ENCODE data around the gene MGLL. TPM values are rescaled to one million over a fixed set of nuclear protein-coding genes. Genes with fewer than 3 reads are reported as not detected.

Gene MGLL
- total RNA-seq, 1 donor from 2014 or later: 82.2 TPM

- no peak for DNase-seq (ENCODE audit: low read depth)
- TF ChIP-seq CTCF (conservative IDR thresholded peaks at IDR 0.05; ENCODE audit: low read depth, low read length): no peak
- H3K4me3 ChIP-seq (ENCODE audit: low read depth, low read length): no peak overlapping the region
These were observed 133.0 kb downstream of the MGLL start for GRCh38 chr3:127689266-127689860.

- TF ChIP-seq CTCF (conservative IDR thresholded peaks at IDR 0.05; ENCODE audit: low read depth, low read length): no peak
- no peak overlapping the region for H3K4me3 ChIP-seq (ENCODE audit: low read depth, low read length)
- no peak for DNase-seq (ENCODE audit: low read depth)
These were observed 133.7 kb downstream of the MGLL start for GRCh38 chr3:127688416-127689265.

GRCh38 chr3:127688022-127688415 lies 134.3 kb downstream of the MGLL start:
- TF ChIP-seq CTCF (conservative IDR thresholded peaks at IDR 0.05; ENCODE audit: low read depth, low read length): no peak
- no peak overlapping the region for H3K4me3 ChIP-seq (ENCODE audit: low read depth, low read length)
- no peak for DNase-seq (ENCODE audit: low read depth)

- DNase-seq (ENCODE audit: low read depth): no peak
- H3K4me3 ChIP-seq (ENCODE audit: low read depth, low read length): no peak overlapping the region
- TF ChIP-seq CTCF (conservative IDR thresholded peaks at IDR 0.05; ENCODE audit: low read depth, low read length): no peak
These were observed 135.0 kb downstream of the MGLL start for GRCh38 chr3:127687228-127687737.

GRCh38 chr3:127686512-127686894 lies 135.8 kb downstream of the MGLL start:
- no peak for TF ChIP-seq CTCF (conservative IDR thresholded peaks at IDR 0.05; ENCODE audit: low read depth, low read length)

GRCh38 chr3:127685708-127686511 lies 136.4 kb downstream of the MGLL start:
- no peak overlapping the region for H3K4me3 ChIP-seq (ENCODE audit: low read depth, low read length)
- no peak for TF ChIP-seq CTCF (conservative IDR thresholded peaks at IDR 0.05; ENCODE audit: low read depth, low read length)

More at GRCh38 chr3:127686512-127686894, 135.8 kb downstream of the MGLL start:
- DNase-seq (ENCODE audit: low read depth): no peak
- no peak overlapping the region for H3K4me3 ChIP-seq (ENCODE audit: low read depth, low read length)

More at GRCh38 chr3:127685708-127686511, 136.4 kb downstream of the MGLL start:
- DNase-seq (ENCODE audit: low read depth): no peak
